ENCODE results near the gene GSE1.

Gene GSE1

DNA sequence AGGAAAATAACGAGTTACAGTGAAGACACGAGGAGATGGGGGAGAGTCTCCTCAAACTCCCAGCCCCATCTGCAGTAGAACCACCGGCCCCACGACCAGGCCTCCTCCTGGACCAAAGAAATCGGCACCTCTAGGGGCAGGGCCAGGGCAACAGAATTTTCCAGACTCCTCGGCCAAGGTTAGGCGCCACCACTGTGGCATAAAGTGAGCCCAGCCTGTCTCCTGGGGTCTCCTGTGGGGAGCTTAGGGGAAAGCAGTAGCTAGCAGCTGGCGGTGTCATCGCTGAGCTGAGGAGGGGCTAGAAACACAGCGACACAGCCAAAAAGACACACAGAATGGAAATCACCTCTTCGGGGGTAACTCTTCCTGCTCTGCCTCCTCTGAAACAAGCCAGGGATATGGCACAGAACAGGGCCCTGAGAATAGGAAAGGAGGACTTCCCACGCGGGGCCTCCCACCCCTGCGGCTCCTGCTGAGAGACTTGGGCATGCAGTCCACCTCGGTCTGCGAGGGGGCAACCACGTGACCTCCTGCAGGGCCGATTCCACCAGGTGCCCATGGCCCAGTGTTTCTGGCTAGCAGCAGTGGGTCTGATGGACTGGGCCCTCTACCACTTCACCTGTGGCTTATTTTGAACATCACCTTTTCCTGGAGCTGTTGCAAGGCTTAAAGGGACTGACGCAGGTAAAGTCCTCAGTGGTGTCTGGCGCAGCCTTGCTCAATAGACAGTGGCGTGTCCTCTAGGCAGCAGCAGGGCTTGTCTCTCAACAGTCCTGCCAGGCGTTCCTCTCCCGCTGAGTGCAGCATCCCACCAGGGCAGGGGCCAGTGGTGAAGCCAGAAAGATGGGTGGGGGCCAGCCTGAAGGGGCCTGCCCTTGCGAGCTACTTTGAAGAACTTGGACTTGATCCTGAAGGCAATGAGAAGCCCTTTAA, 82.3 kb downstream of the GSE1 start:
- DNase-seq (ENCODE audit: extremely low read depth in 1 of 2, low read depth in 1 of 2): no peak

DNA sequence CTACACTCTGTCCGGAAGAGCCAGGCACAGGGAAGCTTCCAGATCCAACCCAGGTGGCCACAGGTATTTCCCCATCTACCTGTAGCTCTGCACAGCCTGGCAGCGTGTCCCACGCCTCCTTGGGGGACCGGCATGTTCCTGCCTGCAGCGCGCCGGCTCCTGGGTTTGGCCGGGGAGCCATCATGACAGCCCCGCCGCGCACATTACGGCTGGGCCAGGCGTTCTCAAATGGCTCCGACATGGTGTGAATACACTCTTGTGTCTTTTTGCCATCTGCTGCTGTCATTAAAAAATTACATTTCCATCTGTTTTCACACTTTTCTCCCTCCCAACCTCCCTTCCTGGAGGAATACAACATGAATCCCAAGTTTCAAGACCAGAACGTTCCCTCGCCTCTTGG, 83.7 kb downstream of the GSE1 start:
- DNase-seq (ENCODE audit: extremely low read depth in 1 of 2, low read depth in 1 of 2): no peak

DNA sequence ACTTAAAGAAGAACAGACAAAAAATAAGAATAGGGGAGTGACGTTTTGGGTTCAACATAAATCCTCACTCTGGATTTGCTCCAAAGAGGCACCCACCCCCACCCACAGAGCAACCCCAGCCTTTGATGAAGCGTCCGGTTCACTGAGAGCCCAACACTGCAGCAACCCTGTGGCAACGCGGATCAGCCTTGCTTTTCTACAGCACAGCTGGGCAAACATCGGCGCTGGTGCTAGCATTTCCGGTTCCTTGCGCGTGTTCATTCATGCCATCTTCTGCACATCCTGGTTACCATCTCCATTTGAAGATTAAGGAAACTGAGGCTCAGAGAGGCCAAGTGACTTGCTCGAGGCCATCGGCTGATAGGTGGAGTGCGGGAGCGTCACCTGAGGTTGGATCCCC, 84.3 kb downstream of the GSE1 start:
- DNase-seq (ENCODE audit: extremely low read depth in 1 of 2, low read depth in 1 of 2): no peak

DNA sequence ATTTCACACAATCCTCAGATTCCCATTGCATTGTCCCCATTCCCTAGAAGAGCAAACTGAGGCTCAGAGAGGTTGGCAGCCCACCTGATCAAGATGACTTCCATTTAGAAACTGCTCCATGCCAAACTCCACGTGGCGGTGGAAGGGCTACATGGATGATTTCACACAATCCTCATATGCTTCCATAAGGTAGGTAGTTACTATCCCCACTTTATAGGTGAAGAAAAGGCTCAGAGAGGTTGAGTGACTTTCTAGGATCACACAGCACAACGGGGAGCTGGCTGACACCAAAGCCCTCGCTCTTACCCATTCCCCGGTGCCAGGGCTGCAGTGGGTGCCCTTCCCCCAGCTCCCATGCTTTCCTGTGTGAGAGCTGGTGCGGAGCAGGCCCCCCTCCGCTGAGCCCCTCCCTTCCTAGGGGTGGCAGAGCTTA, 85.4 kb downstream of the GSE1 start:
- DNase-seq (ENCODE audit: extremely low read depth in 1 of 2, low read depth in 1 of 2): no peak

- no peak for DNase-seq (ENCODE audit: extremely low read depth in 1 of 2, low read depth in 1 of 2)
Observed at GRCh38 chr16:85698935-85699558, 85.9 kb downstream of the GSE1 start.

DNA sequence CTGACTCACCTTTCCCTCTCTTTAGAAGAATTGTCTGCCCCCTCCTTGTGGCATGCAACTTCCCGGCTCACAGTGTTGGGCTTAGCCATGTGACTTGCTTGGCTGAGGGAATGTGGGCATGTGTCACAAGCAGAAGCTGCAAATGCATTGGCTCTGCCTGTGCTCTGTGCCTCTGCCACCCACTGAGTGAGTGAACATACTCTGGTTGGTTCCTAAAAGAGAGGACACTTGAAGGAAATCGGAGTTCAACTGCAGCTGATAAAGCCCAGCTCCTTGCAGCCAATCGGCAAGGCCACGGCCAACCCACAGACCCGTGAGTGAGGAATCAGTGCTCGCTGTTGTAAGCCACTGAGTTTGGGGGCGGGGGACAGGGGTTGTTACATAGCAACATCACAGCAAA, 86.5 kb downstream of the GSE1 start:
- DNase-seq (ENCODE audit: extremely low read depth in 1 of 2, low read depth in 1 of 2): peak in 1 of 2 donors; percentile 21

DNA sequence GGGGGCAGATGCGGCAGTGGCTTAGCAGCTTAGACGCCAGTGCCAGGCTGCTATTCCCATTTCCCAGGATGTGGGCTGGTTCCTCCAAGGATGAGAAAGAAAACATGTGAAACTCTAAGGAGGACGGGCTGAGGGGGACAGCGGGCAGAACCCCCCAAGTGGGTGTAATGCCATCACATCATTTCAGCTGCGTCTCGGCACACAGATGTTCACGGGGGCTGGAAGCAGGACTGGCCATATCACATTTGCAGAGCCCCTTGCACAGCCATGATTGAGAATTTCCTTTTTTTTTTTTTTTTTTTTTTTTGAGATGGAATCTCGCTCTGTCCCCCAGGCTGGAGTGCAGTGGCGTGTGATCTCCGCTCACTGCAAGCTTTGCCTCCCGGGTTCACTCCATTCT, 90.9 kb downstream of the GSE1 start:
- no peak for DNase-seq (ENCODE audit: extremely low read depth in 1 of 2, low read depth in 1 of 2)

DNA sequence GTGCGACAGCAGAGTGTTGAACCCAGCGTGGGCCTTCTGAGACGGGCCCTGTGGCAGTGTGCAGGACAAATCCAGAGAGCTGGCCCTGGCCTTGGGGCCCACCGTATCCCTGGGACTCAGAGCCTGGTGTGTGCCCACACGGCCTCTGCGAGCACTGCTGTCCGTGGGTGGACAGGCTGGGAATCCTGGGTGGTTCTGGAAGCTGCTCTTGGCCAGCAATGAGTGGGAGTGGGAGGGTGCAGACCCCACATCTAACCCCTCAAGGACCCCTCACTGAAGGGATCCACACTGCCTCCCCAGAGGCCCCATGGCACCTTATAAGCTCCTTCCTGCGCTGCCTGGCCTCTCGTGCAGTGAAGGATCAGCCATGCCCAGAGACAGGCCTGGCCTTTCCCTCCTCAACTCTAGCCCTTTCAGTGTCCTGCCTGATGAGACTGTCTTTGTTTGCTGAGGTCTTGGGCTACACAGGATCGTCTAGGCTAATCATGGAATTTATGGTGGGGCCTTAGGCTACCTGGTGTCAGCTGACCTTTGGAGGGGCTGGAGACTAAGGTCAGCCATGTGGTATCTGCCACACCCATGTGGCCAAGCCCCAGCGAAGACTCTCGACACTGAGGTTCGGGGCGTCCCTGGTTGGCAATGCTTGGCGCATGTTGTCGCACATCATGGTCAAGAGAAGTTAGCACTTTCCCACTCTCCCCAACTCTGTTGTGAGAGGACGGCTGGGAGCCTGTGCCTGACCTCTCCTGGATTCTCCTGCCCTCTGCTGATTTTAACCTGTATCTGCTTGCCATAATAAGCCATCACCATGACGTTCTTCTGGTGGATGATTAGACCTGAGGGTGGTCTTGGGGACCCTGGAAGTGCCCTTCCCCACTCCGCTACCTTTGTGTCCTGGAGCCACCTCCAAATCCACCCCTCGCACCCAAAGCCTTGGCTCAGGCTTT, 92.1 kb downstream of the GSE1 start:
- DNase-seq (ENCODE audit: extremely low read depth in 1 of 2, low read depth in 1 of 2): no peak

DNA sequence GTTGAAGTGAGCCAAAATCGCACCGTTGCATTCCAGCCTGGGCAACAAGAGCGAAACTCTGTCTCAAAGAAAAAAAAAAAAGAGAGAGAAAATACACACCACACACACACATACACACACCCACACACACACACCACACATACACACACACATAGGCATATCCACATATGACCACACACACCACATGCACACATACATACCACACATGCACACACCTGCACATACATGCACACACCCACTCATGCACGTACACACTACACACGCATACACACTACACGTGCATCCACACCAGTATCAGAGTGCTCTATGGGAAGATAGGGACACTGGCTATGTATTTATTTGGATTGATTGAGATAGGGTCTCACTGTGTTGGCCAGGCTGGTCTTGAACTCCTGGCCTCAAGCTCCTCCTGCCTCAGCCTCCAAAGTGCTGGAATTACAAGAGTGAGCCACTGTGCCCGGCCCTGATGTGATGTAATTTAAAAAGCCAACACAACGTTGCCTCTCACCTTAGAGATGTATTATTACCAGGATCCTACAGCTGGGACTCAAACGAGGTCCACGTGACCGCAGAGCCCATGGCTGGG, 93.4 kb downstream of the GSE1 start:
- DNase-seq (ENCODE audit: extremely low read depth in 1 of 2, low read depth in 1 of 2): no peak

DNA sequence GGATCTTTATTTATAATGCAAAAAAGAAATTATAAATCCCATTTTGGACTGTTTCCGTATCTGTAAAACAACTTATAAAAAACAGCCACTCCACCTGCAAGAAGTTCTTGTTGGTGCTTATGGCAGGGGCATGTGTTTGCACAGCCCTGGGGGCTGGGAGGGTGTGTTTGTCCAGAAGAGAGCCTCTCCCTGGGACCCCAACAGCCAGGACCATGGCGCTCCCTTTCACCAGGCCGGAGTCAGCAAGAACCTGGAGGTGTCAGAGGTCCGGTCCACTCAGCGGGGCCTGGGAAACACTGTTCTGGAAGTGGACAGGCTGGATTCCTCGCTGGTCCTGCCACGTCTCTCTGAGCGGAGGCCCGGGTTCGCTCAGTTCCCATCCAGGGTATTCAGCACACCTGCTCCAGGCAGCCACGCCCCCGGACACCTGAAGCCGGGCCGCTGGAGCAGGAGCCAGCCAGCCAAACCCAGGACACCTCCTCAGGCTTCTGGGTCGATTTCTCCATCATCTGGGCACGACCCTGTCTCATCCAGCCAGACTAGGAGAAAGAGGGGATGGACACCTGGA, 94.5 kb downstream of the GSE1 start:
- DNase-seq (ENCODE audit: extremely low read depth in 1 of 2, low read depth in 1 of 2): no peak

DNA sequence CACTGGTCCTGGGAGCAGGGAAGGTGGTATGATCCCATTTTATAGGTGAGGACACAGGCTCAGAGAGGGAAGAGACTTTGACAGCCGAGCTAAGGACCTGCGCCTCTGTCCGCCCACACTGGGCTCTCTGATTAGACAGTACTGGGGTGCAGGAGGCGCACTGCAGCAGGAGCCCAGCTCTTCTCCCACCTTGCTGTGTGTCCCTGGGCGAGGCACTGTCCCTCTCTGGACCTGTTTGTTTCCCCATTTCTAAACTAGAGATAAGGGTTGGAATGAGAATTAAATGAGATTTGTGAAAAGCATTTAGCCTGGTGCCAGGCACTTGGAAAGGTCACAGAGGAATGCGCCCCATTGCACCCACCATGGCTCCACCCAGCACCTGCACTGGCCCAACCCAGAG, 95.2 kb downstream of the GSE1 start:
- DNase-seq (ENCODE audit: extremely low read depth in 1 of 2, low read depth in 1 of 2): no peak

DNA sequence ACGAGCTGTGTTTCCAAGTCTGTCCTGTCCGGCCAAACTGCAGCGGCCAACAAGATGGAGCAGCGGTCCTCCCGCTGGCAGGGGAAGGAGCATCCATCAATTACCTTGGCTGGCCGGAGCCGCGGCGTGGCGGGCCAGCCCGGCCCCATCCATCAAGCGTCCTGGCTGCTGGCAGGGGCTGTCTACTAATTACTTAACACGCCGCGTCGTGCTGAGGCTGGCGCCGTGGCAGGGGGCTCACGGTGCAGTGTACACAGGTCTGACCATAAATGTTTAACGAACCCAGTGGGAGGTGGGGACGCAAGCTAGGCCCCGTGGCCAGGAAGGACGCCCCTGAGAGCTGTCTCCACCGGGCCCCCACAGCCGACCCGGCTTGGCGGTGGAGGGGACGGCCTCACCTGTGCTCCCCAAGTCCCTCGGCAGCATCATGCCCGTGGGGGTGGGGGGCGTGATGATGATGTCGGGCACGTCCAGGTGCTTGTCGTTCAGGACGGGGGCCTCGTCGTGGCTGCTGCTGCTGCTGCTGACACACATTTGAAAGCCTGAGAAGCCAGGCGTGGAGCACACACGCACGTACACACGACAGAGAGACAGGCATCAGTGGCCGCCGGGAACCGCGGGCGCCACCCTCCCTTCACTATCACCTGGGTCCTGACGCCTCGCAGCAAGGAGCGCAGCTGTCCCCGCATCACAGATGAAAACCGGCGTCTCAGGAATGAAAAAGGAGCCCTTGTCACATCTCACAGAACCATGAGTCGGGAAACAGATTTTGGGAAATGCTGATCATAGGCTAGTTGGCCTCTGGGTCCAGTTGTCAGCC, 96.9 kb downstream of the GSE1 start:
- no peak for DNase-seq (ENCODE audit: extremely low read depth in 1 of 2, low read depth in 1 of 2)

GRCh38 chr16:85710732-85711131, 97.6 kb downstream of the GSE1 start:
- DNase-seq (ENCODE audit: extremely low read depth in 1 of 2, low read depth in 1 of 2): no peak

DNA sequence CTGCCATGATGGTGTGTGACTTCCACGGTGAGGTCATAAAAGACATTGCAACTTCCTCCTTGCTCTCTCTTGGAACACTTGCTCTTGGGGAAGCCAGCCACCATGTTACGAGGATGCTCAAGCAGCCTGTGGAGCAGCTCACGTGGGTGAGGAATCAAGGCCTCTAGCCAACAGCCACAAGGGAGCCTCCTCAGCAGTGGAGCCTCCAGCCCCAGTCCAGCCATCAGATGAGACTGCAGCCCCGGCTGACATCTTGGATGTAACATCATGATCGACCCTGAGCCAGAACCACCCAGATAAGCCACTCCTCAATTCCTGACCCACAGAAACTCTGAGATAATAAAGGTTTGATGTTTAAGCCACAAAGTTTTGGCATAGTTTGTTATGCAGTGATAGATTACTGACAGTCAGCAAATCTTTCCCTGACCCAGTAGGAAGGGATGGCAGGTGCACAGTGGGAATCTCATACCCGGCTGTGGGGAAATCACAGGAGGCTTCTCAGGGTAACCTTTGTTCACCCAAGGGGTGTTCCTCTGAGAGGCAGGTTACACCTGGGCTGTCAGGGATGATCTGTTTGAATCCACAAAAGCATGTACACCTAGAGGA, 99.0 kb downstream of the GSE1 start:
- DNase-seq (ENCODE audit: extremely low read depth in 1 of 2, low read depth in 1 of 2): no peak

DNA sequence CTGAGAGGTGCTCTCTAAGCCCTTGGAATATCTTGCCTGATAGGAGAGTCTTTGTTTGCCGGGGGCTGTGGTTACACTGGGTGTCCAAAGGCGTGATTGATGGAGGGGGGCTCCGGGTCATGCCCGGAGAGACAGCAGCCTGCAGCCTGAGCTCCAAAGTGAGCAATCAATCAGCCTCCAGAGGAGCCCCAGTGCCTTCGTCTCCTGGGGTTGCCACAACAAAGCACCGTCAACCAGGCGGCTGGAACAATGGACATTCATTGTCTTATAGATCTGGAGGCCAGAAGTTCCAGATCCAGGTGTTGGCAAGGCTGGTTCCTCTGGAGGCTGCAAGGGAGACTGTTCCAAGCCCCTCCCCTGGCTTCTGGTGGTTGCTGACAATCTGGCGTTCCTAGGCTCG, 99.7 kb downstream of the GSE1 start:
- DNase-seq (ENCODE audit: extremely low read depth in 1 of 2, low read depth in 1 of 2): no peak

- DNase-seq (ENCODE audit: extremely low read depth in 1 of 2, low read depth in 1 of 2): no peak
Observed at GRCh38 chr16:85715169-85716021, 102.3 kb downstream of the GSE1 start.

DNA sequence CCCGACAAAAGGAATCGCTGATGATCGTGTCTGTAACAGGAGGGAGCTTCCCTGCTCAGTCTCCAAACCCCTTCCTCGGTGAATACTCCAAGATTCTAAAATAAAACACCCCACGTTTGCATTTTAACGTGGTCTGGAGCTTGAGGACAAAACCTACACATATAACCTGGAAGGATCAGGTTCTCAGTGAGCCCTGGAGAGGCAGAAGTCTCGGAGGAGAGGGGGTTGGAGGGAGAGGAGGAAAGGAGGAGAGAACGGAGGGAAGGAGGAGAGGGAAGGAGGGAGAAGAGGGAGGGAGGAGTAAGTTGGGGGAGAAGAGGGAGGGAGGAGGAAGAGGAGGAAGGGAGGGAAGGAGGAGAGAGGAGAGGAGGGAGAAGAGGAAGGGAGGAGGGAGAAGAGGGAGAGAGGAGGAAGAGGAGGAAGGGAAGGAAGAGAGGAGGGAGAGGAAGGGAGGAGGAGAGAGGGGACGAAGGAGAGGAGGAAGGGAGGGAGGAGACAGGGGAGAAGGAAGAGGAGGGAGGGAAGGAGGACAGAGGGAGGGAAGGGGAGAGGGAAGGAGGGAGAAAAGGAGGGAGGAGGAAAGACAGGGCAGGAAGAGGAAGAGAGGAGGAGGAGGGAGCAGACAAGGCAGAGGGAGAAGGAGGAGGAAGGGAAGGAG, 103.0 kb downstream of the GSE1 start:
- no peak for DNase-seq (ENCODE audit: extremely low read depth in 1 of 2, low read depth in 1 of 2)

- no peak for DNase-seq (ENCODE audit: extremely low read depth in 1 of 2, low read depth in 1 of 2)
Observed at GRCh38 chr16:85716680-85717038, 103.5 kb downstream of the GSE1 start.

Data from stimulated activated CD8-positive, alpha-beta memory T cell treated with anti-CD3 and anti-CD28 coated beads, Interleukin-7, amount 100 ng/mL, for 48 hours (primary cell).